Cardiac muscle cell (in vitro differentiated cells and primary cell): ENCODE measurements around the gene TTC29. TPM values are rescaled to one million over a fixed set of nuclear protein-coding genes. Genes with fewer than 3 reads are reported as not detected.
"Not testable (repeated sequence)": the region's sequence is repeated elsewhere in the genome, so short reads cannot be mapped to it uniquely, and the experiment has no call there.

Experiments used
- DNase-seq, 2 donors: peaks; one replicate each; pipeline versions ENCODE4 v3.0.0 to v3.0.0-alpha.2; 2010 to 2017; ENCODE audit warnings: low read depth in 1 of 2, low spot score in 1 of 2
- H3K27ac ChIP-seq: fragments of 200-600 bp; sonication (generic); 2 replicates; pipeline ENCODE4 v1.5.1; 2016
- H3K27me3 ChIP-seq: fragments of 200-600 bp; sonication (generic); 2 replicates; pipeline ENCODE4 v1.6.0; 2016; ENCODE audit warnings: control low read depth
- H3K36me3 ChIP-seq: fragments of 200-600 bp; sonication (generic); 2 replicates; pipeline ENCODE4 v1.5.1; 2016; ENCODE audit warnings: control low read depth
- H3K4me1 ChIP-seq: fragments of 200-600 bp; sonication (generic); 2 replicates; pipeline ENCODE4 v1.8.1; 2017; ENCODE audit warnings: low read depth, mild to moderate bottlenecking, mixed run types
- H3K4me3 ChIP-seq: fragments of 200-600 bp; sonication (generic); 2 replicates; pipeline ENCODE4 v1.5.1; 2016; ENCODE audit warnings: mild to moderate bottlenecking
- H3K9me3 ChIP-seq: fragments of 200-600 bp; sonication (generic); 2 replicates; pipeline ENCODE4 v1.5.1; 2017; ENCODE audit warnings: low read depth, mild to moderate bottlenecking, control low read depth
- CTCF ChIP-seq: IDR thresholded peaks from 2 replicates; pipeline ENCODE4 v1.5.1; 2012; ENCODE audit warnings: low read depth, mild to moderate bottlenecking, low read length
- polyA plus RNA-seq: library from polyadenylated mRNA; unstranded; fragments of >200 nt; fragmentation: Nextera tagmentation; extraction: Ambion mirVana; gene quantifications from 2 replicates; pipeline ENCODE4 v1.2.1, GENCODE V29; 2016
- total RNA-seq: library from RNA; depleted of rRNA; stranded (reverse); fragments of >200 nt; gene quantifications from 2 replicates; pipeline ENCODE4 v1.2.3, GENCODE V29; 2016

Gene TTC29
- total and polyA plus RNA-seq, 2 experiments from 2014 or later, result 0.09 to 0.45 TPM

DNA sequence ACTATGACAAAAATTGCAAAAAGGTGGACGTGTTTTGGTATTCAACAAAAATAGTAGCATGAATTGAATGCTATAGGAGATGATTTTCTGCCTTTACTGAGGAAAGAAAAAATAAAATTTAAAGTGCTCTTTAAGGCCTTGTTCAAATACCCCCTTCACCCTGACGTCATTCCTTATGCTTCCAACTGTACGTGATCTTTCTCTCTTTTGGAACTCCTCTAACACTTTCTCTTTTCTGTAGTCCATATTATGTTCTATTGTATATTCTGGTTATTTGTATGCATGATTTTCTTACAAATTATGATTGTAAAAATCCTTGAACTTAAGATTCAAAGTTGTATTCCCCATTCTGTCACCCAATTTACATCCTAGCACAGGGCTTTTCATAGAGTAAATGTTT, 206.5 kb downstream of the TTC29 start:
- DNase-seq, result no peak
- H3K36me3 ChIP-seq, result no peaks in the 10 kb centered on the region
- H3K27me3 ChIP-seq, result no peaks in the 10 kb centered on the region
- TF ChIP-seq CTCF, result no peak
- no peaks in the 10 kb centered on the region for H3K9me3 ChIP-seq
- no peak overlapping the region for H3K4me3 ChIP-seq
- no peaks in the 10 kb centered on the region for H3K4me1 ChIP-seq
- no peak overlapping the region for H3K27ac ChIP-seq

- not testable (repeated sequence) for H3K36me3 ChIP-seq, H3K27me3 ChIP-seq, H3K9me3 ChIP-seq, H3K27ac ChIP-seq, H3K4me1 ChIP-seq, DNase-seq, H3K4me3 ChIP-seq
These were observed 222.1 kb downstream of the TTC29 start for GRCh38 chr4:146723519-146723918.

DNA sequence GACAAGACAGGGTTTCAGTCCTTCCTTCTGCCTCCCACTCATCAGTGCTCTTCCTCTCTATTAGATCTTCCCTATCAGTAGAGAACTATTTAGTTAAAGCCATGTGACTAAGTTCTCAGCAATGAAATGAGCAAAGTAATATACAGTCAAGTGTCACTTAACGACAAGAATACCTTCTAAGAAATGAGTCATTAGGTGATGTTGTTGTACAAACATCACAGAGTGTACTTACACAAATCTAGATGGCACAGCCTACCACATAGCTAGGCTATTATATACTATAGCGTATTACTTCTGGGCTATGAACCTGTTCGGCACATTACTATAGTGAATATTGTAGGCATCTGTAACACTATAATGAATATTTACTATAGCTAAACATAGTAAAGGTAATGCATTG, 235.7 kb downstream of the TTC29 start:
- H3K9me3 ChIP-seq, result no peaks in the 10 kb centered on the region
- no peaks in the 10 kb centered on the region for H3K27me3 ChIP-seq
- H3K4me1 ChIP-seq, result no peaks in the 10 kb centered on the region
- no peak for DNase-seq
- no peaks in the 10 kb centered on the region for H3K36me3 ChIP-seq
- H3K27ac ChIP-seq, result no peak overlapping the region
- no peak for TF ChIP-seq CTCF
- no peak overlapping the region for H3K4me3 ChIP-seq

- H3K4me3 ChIP-seq, result no peak overlapping the region
- no peak for TF ChIP-seq CTCF
These were observed 245.8 kb downstream of the TTC29 start for GRCh38 chr4:146699910-146700309.

GRCh38 chr4:146674829-146675570, 270.7 kb downstream of the TTC29 start:
- no peak for DNase-seq
- no peak for TF ChIP-seq CTCF

More at GRCh38 chr4:146699910-146700309, 245.8 kb downstream of the TTC29 start:
- H3K36me3 ChIP-seq, result no peaks in the 10 kb centered on the region
- no peaks in the 10 kb centered on the region for H3K4me1 ChIP-seq
- no peaks in the 10 kb centered on the region for H3K9me3 ChIP-seq
- no peaks in the 10 kb centered on the region for H3K27me3 ChIP-seq
- H3K27ac ChIP-seq, result no peak overlapping the region
- no peak for DNase-seq

DNA sequence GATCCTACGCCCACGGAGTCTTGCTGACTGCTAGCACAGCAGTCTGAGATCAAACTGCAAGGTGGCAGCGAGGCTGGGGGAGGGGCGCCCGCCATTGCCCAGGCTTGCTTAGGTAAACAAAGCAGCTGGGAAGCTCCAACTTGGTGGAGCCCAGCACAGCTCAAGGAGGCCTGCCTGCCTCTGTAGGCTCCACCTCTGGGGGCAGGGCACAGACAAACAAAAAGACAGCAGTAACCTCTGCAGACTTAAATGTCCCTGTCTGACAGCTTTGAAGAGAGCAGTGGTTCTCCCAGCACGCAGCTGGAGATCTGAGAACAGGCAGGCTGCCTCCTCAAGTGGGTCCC, 281.7 kb downstream of the TTC29 start:
- not testable (repeated sequence) for H3K27ac ChIP-seq, H3K36me3 ChIP-seq, H3K4me1 ChIP-seq, H3K4me3 ChIP-seq, H3K27me3 ChIP-seq, DNase-seq, H3K9me3 ChIP-seq

More at GRCh38 chr4:146674829-146675570, 270.7 kb downstream of the TTC29 start:
- Histone ChIP-seq H3K4me1 (no peaks in the 10 kb centered on the region), H3K36me3 (no peaks in the 10 kb centered on the region), H3K27ac (no peak overlapping the region), H3K9me3 (no peaks in the 10 kb centered on the region), H3K27me3 (no peaks in the 10 kb centered on the region), H3K4me3 (no peak overlapping the region)
